AG04449 (cell line): ENCODE measurements around the gene ALK.

ENCODE experiments used
- CTCF ChIA-PET: fragments of 350-600 bp; formaldehyde crosslinking; extraction: SDS; loops from one replicate; lab custom pipeline; 2021; ENCODE audit warnings: antibody characterized with exemption; lab: Yijun Ruan, JAX
- POLR2A ChIA-PET: fragments of 400-600, 350-600 bp; formaldehyde crosslinking; extraction: SDS; loops from one replicate; lab custom pipeline; 2020; ENCODE audit warnings: antibody characterized with exemption, inconsistent platforms; lab: Yijun Ruan, JAX
- DNase-seq: peaks from one replicate; pipeline ENCODE4 v3.0.0-alpha.2; 2010; ENCODE audit warnings: low read depth, low spot score
- H3K4me3 ChIP-seq: 2 replicates; pipeline ENCODE4 v1.5.1; 2011; ENCODE audit warnings: low read depth, mild to moderate bottlenecking, control low read depth, low read length
- CTCF ChIP-seq: IDR thresholded peaks from one replicate; pipeline ENCODE4 v1.5.1; 2011; ENCODE audit warnings: mild to moderate bottlenecking, moderate library complexity, low read length, control low read depth, inconsistent platforms; ENCODE audit not compliant: insufficient read depth; ENCODE audit errors: missing control alignments

ALK gene

DNA sequence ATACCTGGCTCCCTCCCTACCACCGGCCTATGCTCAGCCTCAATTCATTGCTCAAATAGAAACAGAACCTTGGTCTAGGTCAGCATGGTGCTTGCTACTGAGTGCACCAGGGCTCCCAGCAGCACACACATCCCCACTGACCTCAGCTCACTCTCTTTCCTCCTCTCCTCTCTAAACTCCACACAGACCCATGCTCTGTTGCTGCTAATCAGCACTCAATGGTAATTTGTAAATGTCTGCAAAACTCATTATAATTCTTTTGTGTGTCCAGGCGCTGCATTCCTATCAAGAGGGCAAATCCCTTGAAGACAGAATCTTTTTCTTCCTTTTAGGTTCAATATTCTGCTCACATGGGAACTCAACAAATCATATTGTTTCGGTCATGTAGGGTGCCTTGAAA is 424.0 kb downstream of the ALK start:
- H3K4me3 ChIP-seq = no peak overlapping the region
- TF ChIP-seq CTCF = no peak
- ChIA-PET CTCF (no interaction called here), POLR2A (no interaction called here)
- no peak for DNase-seq

- DNase-seq = no peak
- CTCF ChIA-PET = interaction anchor here (1.5 kb wide), 1 partner anchor 427 kb away, joined by 3 read pairs; no protein-coding TSS in a partner anchor
- no peak for TF ChIP-seq CTCF
- H3K4me3 ChIP-seq = no peak overlapping the region
- POLR2A ChIA-PET = no interaction called here
Measured at GRCh38 chr2:29496198-29496597, 425.2 kb downstream of the ALK start.

DNA sequence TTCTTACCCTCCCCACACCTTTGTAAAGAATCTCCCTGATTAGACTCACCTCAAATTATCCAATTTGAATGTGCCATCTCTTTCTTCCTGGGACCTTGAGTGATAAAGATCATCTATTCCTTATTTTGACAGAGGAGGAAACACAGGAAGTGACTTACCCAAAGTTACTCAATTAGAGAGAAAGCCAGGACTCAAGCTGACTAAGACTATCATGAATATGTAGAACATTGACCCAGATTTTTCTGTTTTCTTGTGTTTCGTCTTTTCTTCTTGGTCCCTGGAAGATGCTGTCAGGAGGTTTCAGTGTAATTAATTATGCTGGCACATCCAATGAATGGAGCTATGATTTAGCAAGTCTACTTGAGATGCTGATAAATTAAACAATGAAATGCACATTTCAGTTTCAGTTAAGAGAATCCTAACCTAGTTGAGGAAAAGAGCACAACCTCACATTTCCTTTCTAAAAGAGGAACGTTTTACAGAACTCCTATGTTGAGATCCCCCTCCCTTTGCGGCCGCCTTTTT is 425.8 kb downstream of the ALK start:
- CTCF ChIA-PET = interaction anchor here (1.5 kb wide), 1 partner anchor 428 kb away, joined by 3 read pairs; no protein-coding TSS in a partner anchor

GRCh38 chr2:29495068-29495467 is 426.3 kb downstream of the ALK start:
- TF ChIP-seq CTCF = no peak
- DNase-seq = no peak
- POLR2A ChIA-PET = no interaction called here
- H3K4me3 ChIP-seq = no peak overlapping the region
- CTCF ChIA-PET = no interaction called here

More for the DNA sequence above, 425.8 kb downstream of the ALK start:
- H3K4me3 ChIP-seq = no peak overlapping the region
- DNase-seq = no peak
- POLR2A ChIA-PET = no interaction called here
- no peak for TF ChIP-seq CTCF

DNA sequence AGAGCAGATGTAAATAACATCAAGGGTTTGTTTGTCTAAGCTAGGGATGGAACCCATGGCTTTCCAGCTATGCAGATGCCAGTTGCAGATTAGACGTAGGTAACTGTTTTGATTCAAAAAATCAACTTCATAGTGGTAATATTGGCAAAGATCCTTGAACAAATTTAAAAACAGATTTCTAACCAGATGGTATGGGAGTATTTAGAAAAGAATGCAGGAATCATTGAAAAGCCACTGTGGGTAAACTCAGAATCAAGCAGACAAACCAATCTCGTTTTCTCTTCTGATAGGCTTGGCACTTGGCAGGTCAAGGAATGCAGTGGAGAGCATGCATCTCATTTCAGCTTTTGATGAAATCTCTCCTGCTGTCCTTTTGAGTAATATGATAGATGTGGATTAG is 428.7 kb downstream of the ALK start:
- H3K4me3 ChIP-seq = no peak overlapping the region
- no peak for TF ChIP-seq CTCF
- ChIA-PET CTCF (no interaction called here), POLR2A (no interaction called here)
- no peak for DNase-seq

GRCh38 chr2:29490045-29490444 is 431.3 kb downstream of the ALK start:
- POLR2A ChIA-PET = no interaction called here
- no peak for TF ChIP-seq CTCF
- no peak overlapping the region for H3K4me3 ChIP-seq
- CTCF ChIA-PET = no interaction called here
- no peak for DNase-seq
